ENCODE data around the gene EI24. TPM values are rescaled to one million over a fixed set of nuclear protein-coding genes. Genes with fewer than 3 reads are reported as not detected.
"Not testable (repeated sequence)": the region's sequence is repeated elsewhere in the genome, so short reads cannot be mapped to it uniquely, and the experiment has no call there.

Gene EI24
- total RNA-seq, result 10 to 100 TPM; 36.3 to 36.6 TPM

GRCh38 chr11:125568970-125569914, at the start of gene EI24:
TSS of gene EI24 (plus strand) at chr11:125569477. CDS start at chr11:125572528, 3,051 bp downstream.
- Mint-ChIP-seq H3K36me3 (ENCODE audit: low read depth) (peaks cover 19% of the 10 kb centered on the region), H3K27me3 (no peaks in the 10 kb centered on the region), H3K4me3 (peak within 1 kb of the TSS; percentile 92), H3K4me1 (peaks cover 24% of the 10 kb centered on the region), H3K9me3 (ENCODE audit: low read depth) (no peaks in the 10 kb centered on the region), H3K27ac (peak within 1 kb of the TSS; percentile 93)
- intact Hi-C loops (cut with DNase I, micrococcal nuclease), result loop anchor here (1.0 to 5.0 kb wide), 10 partner anchors 22 to 699 kb away; partner anchors contain the start of genes STT3A (in 2 of the 2), CHEK1 (in 1 of the 2), HYLS1 (in 1 of the 2) and SRPRA (in 1 of the 2)
- ChIA-PET CTCF (interaction anchor here (0.9 to 3.7 kb wide), 12 partner anchors 10 to 58 kb away, joined by 3 to 19 read pairs (median 4); partner anchors contain the start of genes CHEK1 and STT3A), POLR2A (interaction anchor here (0.8 to 1.7 kb wide), 5 partner anchors 17 to 318 kb away, joined by 4 to 12 read pairs (median 5); partner anchors contain the start of genes HYLS1 and STT3A)
- ATAC-seq (peak; percentile 95), DNase-seq (peak; percentile 95)

DNA sequence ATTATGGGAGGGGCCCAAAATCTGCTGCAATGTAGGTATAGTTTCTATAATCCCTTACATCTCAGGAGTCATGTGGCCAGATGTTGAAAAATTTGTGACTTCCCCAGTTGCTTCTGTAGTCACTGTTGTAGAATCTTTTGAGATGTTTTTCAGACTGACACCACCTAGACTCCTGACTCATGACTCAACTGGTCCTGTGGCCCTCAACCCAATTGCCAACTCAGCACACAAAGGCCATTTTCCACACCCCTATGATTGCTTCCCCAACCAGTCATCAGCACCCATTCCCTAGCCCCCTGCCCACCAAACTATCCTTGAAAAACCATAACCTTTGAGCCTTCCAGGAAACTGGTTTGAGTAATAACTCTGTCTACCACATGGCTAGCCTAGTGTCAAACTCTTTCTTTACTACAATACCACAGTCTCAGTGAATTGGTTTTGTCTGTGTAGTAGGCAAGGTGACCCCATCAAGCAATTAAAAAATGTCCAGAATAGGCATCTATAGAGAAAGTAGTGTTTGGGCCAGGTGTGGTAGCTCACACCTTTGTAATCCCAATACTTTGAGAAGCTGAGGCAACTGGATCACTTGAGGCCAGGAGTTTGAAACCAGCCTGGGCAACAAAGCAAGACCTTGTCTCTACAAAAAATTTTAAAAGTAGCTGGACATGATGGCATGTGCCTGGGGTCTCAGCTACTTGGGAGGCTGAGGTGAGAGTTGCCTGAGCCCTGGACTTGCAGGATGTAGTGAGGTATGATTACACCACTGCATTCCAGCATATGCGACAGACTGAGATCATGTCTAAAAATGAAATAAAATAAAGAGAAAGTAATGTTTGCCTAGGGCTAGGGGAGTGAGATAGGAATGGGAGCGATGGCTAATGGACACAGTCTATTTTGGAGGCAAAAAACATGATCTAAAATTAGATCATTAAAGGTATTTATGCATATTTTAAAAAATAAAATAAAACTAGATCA, 49.1 kb upstream of the EI24 start:
- no peaks in the 10 kb centered on the region for H3K36me3 Mint-ChIP-seq (ENCODE audit: low read depth)
- peaks cover 16% of the 10 kb centered on the region for H3K4me1 Mint-ChIP-seq
- ChIA-PET CTCF (no interaction called here), POLR2A (no interaction called here)
- H3K9me3 Mint-ChIP-seq (ENCODE audit: low read depth), result peaks cover 3% of the 10 kb centered on the region
- ATAC-seq (peak; percentile 85), DNase-seq (no peak)
- no peak overlapping the region for H3K4me3 Mint-ChIP-seq
- H3K27ac Mint-ChIP-seq, result peak overlapping the region; percentile 0
- intact Hi-C loops (cut with DNase I, micrococcal nuclease), result loop anchor here in 1 of 2 experiments (2.0 to 10.0 kb wide), 2 partner anchors 43 to 545 kb away; partner anchors contain the start of gene CDON
- H3K27me3 Mint-ChIP-seq, result no peaks in the 10 kb centered on the region

GRCh38 chr11:125525303-125525702, 44.0 kb upstream of the EI24 start:
- Mint-ChIP-seq H3K27me3 (peaks cover 3% of the 10 kb centered on the region), H3K4me3 (no peak overlapping the region), H3K27ac (no peak overlapping the region), H3K9me3 (ENCODE audit: low read depth) (peaks cover 7% of the 10 kb centered on the region), H3K36me3 (ENCODE audit: low read depth) (no peaks in the 10 kb centered on the region), H3K4me1 (no peaks in the 10 kb centered on the region)
- intact Hi-C loops (cut with DNase I, micrococcal nuclease), result no loop called here
- ChIA-PET POLR2A (no interaction called here), CTCF (no interaction called here)
- ATAC-seq, result no peak
- DNase-seq, result no peak

GRCh38 chr11:125532668-125533067, 36.6 kb upstream of the EI24 start:
- no peak for ATAC-seq

DNA sequence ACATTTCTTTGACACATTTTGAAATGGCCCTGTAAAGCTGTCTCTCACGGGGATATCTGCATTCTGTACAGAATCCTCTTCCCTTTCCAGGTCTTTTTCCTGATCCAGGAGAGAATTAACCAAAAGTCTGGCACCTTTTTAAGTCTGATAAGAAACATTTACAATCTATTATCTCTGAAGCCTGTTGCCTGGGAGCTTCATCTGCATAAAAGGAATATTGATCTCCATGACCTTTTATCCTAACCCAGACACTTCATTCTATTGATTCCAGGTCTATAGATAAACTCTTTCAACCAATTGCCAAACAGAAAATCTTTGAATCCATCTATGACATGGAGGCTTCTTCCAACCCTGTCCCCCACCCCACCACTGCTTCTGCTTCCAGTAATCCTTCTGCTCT, 33.7 kb upstream of the EI24 start:
- no peaks in the 10 kb centered on the region for H3K4me1 Mint-ChIP-seq
- DNase-seq (no peak), ATAC-seq (no peak)
- H3K9me3 Mint-ChIP-seq (ENCODE audit: low read depth), result no peaks in the 10 kb centered on the region
- no peaks in the 10 kb centered on the region for H3K27me3 Mint-ChIP-seq
- intact Hi-C loops (cut with DNase I, micrococcal nuclease), result no loop called here
- H3K4me3 Mint-ChIP-seq, result no peak overlapping the region
- no peak overlapping the region for H3K27ac Mint-ChIP-seq
- POLR2A ChIA-PET, result no interaction called here
- CTCF ChIA-PET, result no interaction called here
- H3K36me3 Mint-ChIP-seq (ENCODE audit: low read depth), result no peaks in the 10 kb centered on the region

More at GRCh38 chr11:125532668-125533067, 36.6 kb upstream of the EI24 start:
- no peaks in the 10 kb centered on the region for H3K9me3 Mint-ChIP-seq (ENCODE audit: low read depth)
- CTCF ChIA-PET, result interaction anchor here (0.7 to 0.9 kb wide), 2 partner anchors 104 to 172 kb away, joined by 3 read pairs; no protein-coding TSS in a partner anchor
- POLR2A ChIA-PET, result no interaction called here
- no peaks in the 10 kb centered on the region for H3K36me3 Mint-ChIP-seq (ENCODE audit: low read depth)
- no peak overlapping the region for H3K4me3 Mint-ChIP-seq
- intact Hi-C loops (cut with DNase I, micrococcal nuclease), result no loop called here
- no peak overlapping the region for H3K27ac Mint-ChIP-seq
- H3K4me1 Mint-ChIP-seq, result no peaks in the 10 kb centered on the region
- no peak for DNase-seq
- peaks cover 3% of the 10 kb centered on the region for H3K27me3 Mint-ChIP-seq

DNA sequence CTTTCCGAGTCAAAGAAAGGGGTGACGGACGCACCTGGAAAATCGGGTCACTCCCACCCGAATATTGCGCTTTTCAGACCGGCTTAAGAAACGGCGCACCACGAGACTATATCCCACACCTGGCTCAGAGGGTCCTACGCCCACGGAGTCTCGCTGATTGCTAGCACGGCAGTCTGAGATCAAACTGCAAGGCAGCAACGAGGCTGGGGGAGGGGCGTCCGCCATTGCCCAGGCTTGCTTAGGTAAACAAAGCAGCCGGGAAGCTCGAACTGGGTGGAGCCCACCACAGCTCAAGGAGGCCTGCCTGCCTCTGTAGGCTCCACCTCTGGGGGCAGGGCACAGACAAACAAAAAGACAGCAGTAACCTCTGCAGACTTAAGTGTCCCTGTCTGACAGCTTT, 32.4 kb upstream of the EI24 start:
- H3K27ac Mint-ChIP-seq; H3K9me3 Mint-ChIP-seq (ENCODE audit: low read depth); POLR2A ChIA-PET: not testable (repeated sequence)

DNA sequence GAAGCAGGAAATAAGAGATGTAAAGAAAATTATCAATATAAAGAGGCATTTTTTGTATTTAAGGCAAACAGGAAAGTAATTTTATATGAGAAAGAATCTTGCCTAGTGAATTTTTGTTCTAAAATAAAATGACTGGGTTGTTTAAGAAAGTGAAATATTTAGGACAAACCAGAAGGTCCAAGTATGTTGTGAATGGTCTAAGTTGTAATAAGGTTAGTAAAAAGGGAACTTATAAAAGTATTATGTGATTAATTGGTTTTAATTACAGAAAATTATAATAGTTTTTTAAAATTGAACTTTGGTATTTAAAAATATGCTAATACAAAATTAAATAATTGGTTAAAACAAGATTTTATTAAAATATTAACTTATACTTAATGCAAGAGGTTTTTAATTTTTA, 26.6 kb upstream of the EI24 start:
- ChIA-PET CTCF (no interaction called here), POLR2A (no interaction called here)
- H3K27me3 Mint-ChIP-seq, result peaks cover 3% of the 10 kb centered on the region
- H3K4me3 Mint-ChIP-seq, result no peak overlapping the region
- ATAC-seq (no peak), DNase-seq (no peak)
- H3K27ac Mint-ChIP-seq, result no peak overlapping the region
- peaks cover 8% of the 10 kb centered on the region for H3K9me3 Mint-ChIP-seq (ENCODE audit: low read depth)
- intact Hi-C loops (cut with DNase I, micrococcal nuclease), result no loop called here
- no peaks in the 10 kb centered on the region for H3K36me3 Mint-ChIP-seq (ENCODE audit: low read depth)
- no peaks in the 10 kb centered on the region for H3K4me1 Mint-ChIP-seq

More for the DNA sequence above, 32.4 kb upstream of the EI24 start:
- CTCF ChIA-PET; intact Hi-C loops (cut with DNase I, micrococcal nuclease); DNase-seq; H3K27me3 Mint-ChIP-seq; H3K36me3 Mint-ChIP-seq (ENCODE audit: low read depth); H3K4me3 Mint-ChIP-seq; H3K4me1 Mint-ChIP-seq; ATAC-seq: not testable (repeated sequence)

- Mint-ChIP-seq H3K27ac (no peak overlapping the region), H3K4me1 (no peaks in the 10 kb centered on the region), H3K9me3 (ENCODE audit: low read depth) (peaks cover 28% of the 10 kb centered on the region), H3K4me3 (no peak overlapping the region), H3K27me3 (peaks cover 7% of the 10 kb centered on the region), H3K36me3 (ENCODE audit: low read depth) (peaks cover 19% of the 10 kb centered on the region)
- POLR2A ChIA-PET, result interaction anchor here (0.8 kb wide), 1 partner anchor 566 kb away, joined by 3 read pairs; no protein-coding TSS in a partner anchor
- DNase-seq (no peak), ATAC-seq (no peak)
- CTCF ChIA-PET, result no interaction called here
- intact Hi-C loops (cut with DNase I, micrococcal nuclease), result no loop called here
These were observed 18.5 kb upstream of the EI24 start for GRCh38 chr11:125550780-125551179.

DNA sequence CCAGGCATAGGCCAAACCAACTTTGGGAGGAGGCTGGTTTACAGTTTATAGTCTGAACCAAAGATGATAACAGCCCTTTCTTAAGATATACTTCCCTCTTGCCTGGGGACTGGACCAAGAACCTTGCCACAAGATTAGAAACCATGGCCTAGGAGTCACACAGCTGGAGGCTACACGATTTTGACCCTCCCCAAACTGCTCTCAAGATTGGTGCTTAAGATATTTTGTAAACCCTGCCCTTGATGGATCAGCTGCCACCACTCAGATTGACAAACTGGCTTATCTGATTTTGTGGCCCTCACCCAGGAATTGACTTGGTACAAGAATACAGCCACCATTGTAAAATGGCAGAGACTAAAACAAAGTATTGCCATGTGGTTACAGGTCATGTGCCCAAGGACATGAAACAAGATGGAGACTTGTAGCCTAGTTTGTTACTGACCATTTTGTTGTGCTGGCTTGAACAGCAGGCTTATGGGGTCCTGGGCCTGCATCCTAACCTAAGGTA, 17.4 kb upstream of the EI24 start:
- Mint-ChIP-seq H3K36me3 (ENCODE audit: low read depth) (peaks cover 19% of the 10 kb centered on the region), H3K9me3 (ENCODE audit: low read depth) (peaks cover 28% of the 10 kb centered on the region), H3K27me3 (peaks cover 5% of the 10 kb centered on the region), H3K4me1 (no peaks in the 10 kb centered on the region), H3K4me3 (no peak overlapping the region), H3K27ac (no peak overlapping the region)
- DNase-seq (no peak), ATAC-seq (no peak)
- intact Hi-C loops (cut with DNase I, micrococcal nuclease), result no loop called here
- ChIA-PET CTCF (interaction anchor here (0.6 to 1.0 kb wide), 3 partner anchors 18 to 1347 kb away, joined by 3 read pairs; partner anchors contain the start of gene EI24), POLR2A (no interaction called here)

GRCh38 chr11:125552927-125553326, 16.4 kb upstream of the EI24 start:
- ATAC-seq (no peak), DNase-seq (no peak)
- no peaks in the 10 kb centered on the region for H3K4me1 Mint-ChIP-seq
- H3K4me3 Mint-ChIP-seq, result no peak overlapping the region
- intact Hi-C loops (cut with DNase I, micrococcal nuclease), result no loop called here
- CTCF ChIA-PET, result interaction anchor here (0.6 to 1.0 kb wide), 2 partner anchors 10 to 99 kb away, joined by 3 read pairs; no protein-coding TSS in a partner anchor
- POLR2A ChIA-PET, result no interaction called here
- peaks cover 19% of the 10 kb centered on the region for H3K36me3 Mint-ChIP-seq (ENCODE audit: low read depth)
- peaks cover 3% of the 10 kb centered on the region for H3K27me3 Mint-ChIP-seq
- H3K27ac Mint-ChIP-seq, result no peak overlapping the region
- peaks cover 28% of the 10 kb centered on the region for H3K9me3 Mint-ChIP-seq (ENCODE audit: low read depth)

GRCh38 chr11:125553357-125553756, 15.9 kb upstream of the EI24 start:
- CTCF ChIA-PET, result interaction anchor here (0.6 kb wide), 1 partner anchor 9 kb away, joined by 3 read pairs; no protein-coding TSS in a partner anchor
- H3K4me1 Mint-ChIP-seq, result no peaks in the 10 kb centered on the region
- H3K27me3 Mint-ChIP-seq, result peaks cover 3% of the 10 kb centered on the region
- peaks cover 28% of the 10 kb centered on the region for H3K9me3 Mint-ChIP-seq (ENCODE audit: low read depth)
- POLR2A ChIA-PET, result no interaction called here
- peaks cover 19% of the 10 kb centered on the region for H3K36me3 Mint-ChIP-seq (ENCODE audit: low read depth)
- intact Hi-C loops (cut with DNase I, micrococcal nuclease), result no loop called here
- H3K4me3 Mint-ChIP-seq, result no peak overlapping the region
- H3K27ac Mint-ChIP-seq, result no peak overlapping the region
- DNase-seq, result no peak
- ATAC-seq, result no peak
